A673 (cell line): ENCODE measurements around the gene SYTL3.
"Not testable (repeated sequence)": the region's sequence is repeated elsewhere in the genome, so short reads cannot be mapped to it uniquely, and the experiment has no call there.

Experiments used
- CTCF ChIP-seq: fragments of 300-800, 200-600 bp; sonication (generic); conservative IDR thresholded peaks from 2 replicates; pipeline ENCODE4 v1.5.1; 2017; ENCODE audit warnings: low read depth, mild to moderate bottlenecking, antibody characterized with exemption, low read length, moderate library complexity, mixed read lengths
- EZH2 ChIP-seq: fragments of 200-600 bp; sonication (generic); IDR thresholded peaks from 2 replicates; pipeline ENCODE4 v1.6.1; 2017; ENCODE audit warnings: borderline replicate concordance, low read depth, mild to moderate bottlenecking, mixed read lengths, antibody characterized with exemption, low read length; ENCODE audit not compliant: poor library complexity, severe bottlenecking

GRCh38 chr6:158656986-158657385 is 7.1 kb downstream of the SYTL3 start:
- not testable (repeated sequence) for TF ChIP-seq CTCF, EZH2
